Measurements from ENCODE around the gene OSBP. TPM values are rescaled to one million over a fixed set of nuclear protein-coding genes. Genes with fewer than 3 reads are reported as not detected.
A peak's percentile ranks its signal among the peaks of the same experiment; 100 is the strongest.

The OSBP gene
- total and polyA plus RNA-seq, 9 of the 15 experiments (the other 6 are each of a cell fraction or from before 2014, with no cell fraction given) = 11.7 to 49.0 (median 28.7) TPM

DNA sequence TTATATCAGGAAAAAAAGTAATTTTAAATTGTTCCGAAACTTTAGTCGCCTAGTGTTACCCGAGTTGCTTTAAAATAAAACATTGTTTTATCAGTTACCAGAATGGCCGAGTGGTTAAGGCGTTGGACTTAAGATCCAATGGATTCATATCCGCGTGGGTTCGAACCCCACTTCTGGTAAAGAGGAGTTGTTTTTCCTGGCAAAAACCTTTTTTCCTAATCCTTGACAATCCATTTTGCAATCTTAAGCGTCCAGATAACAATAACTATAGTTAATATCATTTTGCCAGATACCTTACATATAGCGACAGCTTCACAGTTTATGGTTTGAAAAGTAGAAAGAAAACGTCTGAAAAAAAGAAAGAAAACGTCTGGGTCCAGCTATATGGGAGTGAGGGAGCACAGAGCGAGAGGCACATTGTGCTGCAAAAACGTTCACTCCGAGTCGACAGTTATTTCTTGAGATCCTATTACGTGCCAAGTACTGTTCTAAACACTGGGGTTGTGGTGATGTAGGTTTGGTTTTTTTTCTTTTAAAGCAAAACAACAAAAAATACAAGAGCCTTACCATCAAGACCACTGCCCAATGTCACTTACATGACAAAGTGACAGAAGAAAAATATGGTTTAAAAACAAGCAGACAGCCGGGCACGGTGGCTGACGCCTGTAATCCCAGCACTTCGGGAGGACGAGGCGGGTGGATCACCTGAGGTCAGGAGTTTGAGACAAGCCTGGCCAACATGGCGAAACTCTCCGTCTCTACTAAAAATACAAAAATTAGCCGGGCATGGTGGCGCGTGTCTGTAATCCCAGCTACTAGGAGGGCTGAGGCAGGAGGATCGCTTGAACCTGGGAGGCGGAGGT, 63.7 kb downstream of the OSBP start (continued):
- TF ChIP-seq, protein P1, sequence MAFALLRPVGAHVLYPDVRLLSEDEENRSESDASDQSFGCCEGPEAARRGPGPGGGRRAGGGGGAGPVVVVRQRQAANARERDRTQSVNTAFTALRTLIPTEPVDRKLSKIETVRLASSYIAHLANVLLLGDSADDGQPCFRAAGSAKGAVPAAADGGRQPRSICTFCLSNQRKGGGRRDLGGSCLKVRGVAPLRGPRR (CRISPR knock-in tag; IDR thresholded peaks at IDR 0.05) = no peak
- TF ChIP-seq CHD1 (IDR thresholded peaks at IDR 0.05; ENCODE audit: low read length) (no peak), SLC30A9 (CRISPR knock-in tag; IDR thresholded peaks at IDR 0.05) (no peak), HSF4 (CRISPR knock-in tag; IDR thresholded peaks at IDR 0.05; ENCODE audit: borderline replicate concordance) (no peak), USF2 (CRISPR knock-in tag; IDR thresholded peaks at IDR 0.05) (no peak), SIX5 (IDR thresholded peaks at IDR 0.05; ENCODE audit: borderline replicate concordance in 1 of 2, insufficient read depth in 1 of 2, low read depth in 1 of 2, low read length in 2 of 2) (no peak), MBD2 (IDR thresholded peaks at IDR 0.05; ENCODE audit: borderline replicate concordance, low read depth) (0 out of 2 replicates have a peak, but pooled peaks have one; percentile 2), ZKSCAN8 (CRISPR knock-in tag; IDR thresholded peaks at IDR 0.05) (peak; percentile 65; the same call in 1 of the 2 replicates), ZNF277 (CRISPR knock-in tag; IDR thresholded peaks at IDR 0.05; ENCODE audit: borderline replicate concordance) (no peak), SMARCE1 (IDR thresholded peaks at IDR 0.05) (peak; percentile 31; the same call in 1 of the 2 replicates), LEF1 (IDR thresholded peaks at IDR 0.05) (no peak), EWSR1 (IDR thresholded peaks at IDR 0.05; ENCODE audit: borderline replicate concordance, low read depth, partially characterized antibody) (no peak), XRCC5 (IDR thresholded peaks at IDR 0.05; ENCODE audit: low read depth, low read length) (no peak), CSDE1 (IDR thresholded peaks at IDR 0.05) (peak in 1 of 2 experiments; percentile 65; a peak in 1 of 4 replicates), BDP1 (IDR thresholded peaks at IDR 0.05; ENCODE audit: insufficient read depth, insufficient read length) (peak; percentile 44), SMARCA5 (IDR thresholded peaks at IDR 0.05) (peak; percentile 10; the same call in 1 of the 2 replicates), CBX3 (IDR thresholded peaks at IDR 0.05; ENCODE audit: borderline replicate concordance in 1 of 2, low read length in 2 of 2) (no peak), TCF3 (CRISPR knock-in tag; IDR thresholded peaks at IDR 0.05) (no peak)
- TF ChIP-seq, protein P2, sequence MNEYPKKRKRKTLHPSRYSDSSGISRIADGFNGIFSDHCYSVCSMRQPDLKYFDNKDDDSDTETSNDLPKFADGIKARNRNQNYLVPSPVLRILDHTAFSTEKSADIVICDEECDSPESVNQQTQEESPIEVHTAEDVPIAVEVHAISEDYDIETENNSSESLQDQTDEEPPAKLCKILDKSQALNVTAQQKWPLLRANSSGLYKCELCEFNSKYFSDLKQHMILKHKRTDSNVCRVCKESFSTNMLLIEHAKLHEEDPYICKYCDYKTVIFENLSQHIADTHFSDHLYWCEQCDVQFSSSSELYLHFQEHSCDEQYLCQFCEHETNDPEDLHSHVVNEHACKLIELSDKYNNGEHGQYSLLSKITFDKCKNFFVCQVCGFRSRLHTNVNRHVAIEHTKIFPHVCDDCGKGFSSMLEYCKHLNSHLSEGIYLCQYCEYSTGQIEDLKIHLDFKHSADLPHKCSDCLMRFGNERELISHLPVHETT (CRISPR knock-in tag; conservative IDR thresholded peaks at IDR 0.05 in 1 of 2, IDR thresholded peaks at IDR 0.05 in 1 of 2) = peak in 1 of 2 experiments; percentile 6; a peak in 1 of 4 replicates
- TF ChIP-seq, protein P3, sequence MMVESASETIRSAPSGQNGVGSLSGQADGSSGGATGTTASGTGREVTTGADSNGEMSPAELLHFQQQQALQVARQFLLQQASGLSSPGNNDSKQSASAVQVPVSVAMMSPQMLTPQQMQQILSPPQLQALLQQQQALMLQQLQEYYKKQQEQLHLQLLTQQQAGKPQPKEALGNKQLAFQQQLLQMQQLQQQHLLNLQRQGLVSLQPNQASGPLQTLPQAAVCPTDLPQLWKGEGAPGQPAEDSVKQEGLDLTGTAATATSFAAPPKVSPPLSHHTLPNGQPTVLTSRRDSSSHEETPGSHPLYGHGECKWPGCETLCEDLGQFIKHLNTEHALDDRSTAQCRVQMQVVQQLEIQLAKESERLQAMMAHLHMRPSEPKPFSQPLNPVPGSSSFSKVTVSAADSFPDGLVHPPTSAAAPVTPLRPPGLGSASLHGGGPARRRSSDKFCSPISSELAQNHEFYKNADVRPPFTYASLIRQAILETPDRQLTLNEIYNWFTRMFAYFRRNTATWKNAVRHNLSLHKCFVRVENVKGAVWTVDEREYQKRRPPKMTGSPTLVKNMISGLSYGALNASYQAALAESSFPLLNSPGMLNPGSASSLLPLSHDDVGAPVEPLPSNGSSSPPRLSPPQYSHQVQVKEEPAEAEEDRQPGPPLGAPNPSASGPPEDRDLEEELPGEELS (CRISPR knock-in tag; IDR thresholded peaks at IDR 0.05; ENCODE audit: borderline replicate concordance) = no peak

Measured in K562 (cell line).